NK-92 (cell line): ENCODE data around the gene FAAP100.
"Not testable (repeated sequence)": the region's sequence is repeated elsewhere in the genome, so short reads cannot be mapped to it uniquely, and the experiment has no call there.

Experiments used
- DNase-seq: peaks from one replicate; lab custom pipeline; 2025; ENCODE audit not compliant: unreplicated experiment; lab: John Stamatoyannopoulos, UW

FAAP100 gene

DNA sequence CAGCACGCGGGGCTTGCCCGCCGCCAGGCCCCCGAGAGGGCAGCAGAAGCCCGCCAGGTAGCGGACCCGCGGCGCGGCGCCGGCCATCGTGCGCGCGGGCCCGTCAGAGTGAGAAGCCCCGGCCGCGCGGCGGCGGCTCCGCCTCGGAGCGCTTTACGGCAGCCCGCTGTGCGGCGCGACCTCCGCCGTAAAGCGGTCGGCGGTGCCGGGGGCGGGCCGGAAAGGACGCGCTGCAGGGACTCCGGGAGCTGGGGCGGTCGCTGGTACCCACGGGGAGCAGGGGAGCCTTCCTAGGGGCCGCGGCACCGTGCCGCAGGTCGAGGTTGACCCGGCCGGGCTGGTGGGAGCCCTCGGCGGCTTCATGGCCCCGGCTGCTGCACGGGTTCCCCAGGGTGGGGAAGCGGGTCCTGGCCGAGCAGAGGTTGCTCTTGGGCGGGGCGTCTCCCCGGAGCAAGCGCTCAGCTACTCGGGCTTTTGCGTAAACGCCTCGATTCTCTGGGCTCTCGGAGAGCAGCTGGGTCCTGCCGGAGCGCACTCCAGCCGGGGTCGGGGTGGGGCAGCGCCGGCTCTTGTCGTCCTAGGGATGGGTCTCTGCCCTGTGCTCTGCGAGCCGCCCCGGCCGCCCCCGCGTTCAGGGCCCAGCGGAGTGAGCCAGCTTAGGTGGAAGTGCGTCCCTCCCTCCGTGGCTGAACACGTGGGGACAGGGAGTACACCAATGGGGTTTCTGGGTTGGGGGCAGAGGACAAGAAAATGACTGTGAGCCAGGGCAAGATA lies at the start of gene FAAP100:
Gene FAAP100, minus strand, starts transcription at position 110 of the 774 bp plus-strand sequence. Its CDS starts 23 bp downstream, at position 87.
- DNase-seq, result no peak

DNA sequence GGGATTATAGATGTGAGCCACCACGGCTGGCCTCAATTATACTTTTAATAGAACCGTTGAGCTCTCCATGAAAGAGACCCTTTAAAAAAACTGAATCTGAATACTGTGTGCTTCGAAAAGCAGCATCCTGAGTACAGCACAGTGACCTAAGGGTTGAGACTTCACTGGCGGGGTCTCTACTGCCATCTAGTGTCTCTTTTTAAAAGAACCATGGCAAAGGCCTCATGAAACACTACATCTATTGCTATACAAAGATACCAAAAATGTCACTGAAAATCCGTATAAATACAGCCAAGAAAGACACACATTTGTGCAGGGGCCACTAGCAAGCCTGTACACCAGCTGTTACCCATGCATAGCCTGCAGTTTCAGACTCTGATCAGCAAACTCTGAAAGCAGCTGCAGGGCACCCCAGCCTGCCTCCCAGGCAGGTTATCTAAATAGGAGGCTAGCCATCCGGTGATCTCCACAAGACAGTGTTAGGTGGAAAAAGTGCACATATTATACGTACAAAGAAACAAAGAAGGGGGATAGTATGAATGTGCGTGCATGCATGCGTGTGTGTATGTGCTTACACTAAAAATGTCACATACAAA lies 49.5 kb upstream of the FAAP100 start:
- DNase-seq, result no peak

- no peak for DNase-seq
Observed at GRCh38 chr17:81599719-81600486, 47.8 kb upstream of the FAAP100 start.

GRCh38 chr17:81593105-81593871 lies 41.1 kb upstream of the FAAP100 start:
- DNase-seq, result no peak

DNA sequence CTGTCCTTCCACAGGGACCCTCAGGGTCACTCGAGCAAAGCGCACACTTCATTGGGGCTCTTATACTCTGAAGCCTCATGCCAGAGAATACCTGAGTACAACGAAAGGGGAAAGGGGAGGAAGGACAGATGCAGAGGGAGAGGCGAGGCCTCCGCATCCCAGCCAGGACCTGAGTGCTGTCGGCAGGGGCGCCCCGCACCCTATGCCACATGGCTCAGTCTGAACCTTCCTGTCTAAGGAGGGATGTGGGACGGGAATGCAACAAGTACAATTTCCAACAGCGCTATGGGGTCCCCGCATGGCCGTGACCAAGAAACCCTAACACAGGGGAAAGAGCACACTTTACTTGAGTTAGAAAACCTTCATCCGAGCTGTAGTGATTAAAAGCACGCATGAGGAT lies 39.8 kb upstream of the FAAP100 start:
- no peak for DNase-seq

DNA sequence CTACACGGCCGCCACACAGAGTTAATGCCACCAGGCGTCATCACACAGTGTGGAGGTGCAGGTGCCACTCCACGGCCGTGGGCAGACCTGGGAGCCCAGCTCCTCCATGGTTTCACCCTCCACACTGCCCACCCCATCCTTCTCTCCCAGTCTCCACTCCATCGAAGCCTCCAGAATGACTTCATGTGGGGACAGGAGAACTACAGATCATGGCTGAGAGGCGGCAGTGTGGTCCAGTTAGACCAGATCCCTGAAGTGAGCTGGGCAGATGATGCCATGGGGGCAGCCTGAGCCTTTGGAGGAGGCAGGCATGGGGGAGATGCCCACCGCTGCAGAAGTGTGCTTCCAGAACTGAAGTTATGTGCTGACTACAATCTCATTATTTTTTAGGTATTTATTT lies 38.0 kb upstream of the FAAP100 start:
- DNase-seq, result no peak

DNA sequence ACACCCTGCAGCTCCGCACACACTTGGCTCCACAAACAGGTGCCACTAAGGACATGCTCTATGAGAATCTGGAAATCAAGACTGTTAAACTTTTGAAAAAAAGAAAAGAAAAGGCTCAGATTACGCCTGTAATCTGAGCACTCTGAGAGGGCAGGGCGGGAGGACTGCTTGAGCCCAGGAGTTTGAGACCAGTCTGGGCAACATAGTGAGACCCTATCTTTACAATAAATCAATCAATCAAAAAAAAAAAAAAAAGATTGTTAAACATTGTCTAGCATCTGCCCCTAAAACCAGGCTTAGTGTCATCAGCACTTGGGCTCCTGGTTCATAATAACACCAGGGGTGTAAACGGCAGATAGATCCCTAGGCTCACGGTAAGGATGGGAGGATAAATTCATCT lies 37.5 kb upstream of the FAAP100 start:
- no peak for DNase-seq

- DNase-seq, result no peak
Observed at GRCh38 chr17:81586096-81586495, 33.9 kb upstream of the FAAP100 start.

DNA sequence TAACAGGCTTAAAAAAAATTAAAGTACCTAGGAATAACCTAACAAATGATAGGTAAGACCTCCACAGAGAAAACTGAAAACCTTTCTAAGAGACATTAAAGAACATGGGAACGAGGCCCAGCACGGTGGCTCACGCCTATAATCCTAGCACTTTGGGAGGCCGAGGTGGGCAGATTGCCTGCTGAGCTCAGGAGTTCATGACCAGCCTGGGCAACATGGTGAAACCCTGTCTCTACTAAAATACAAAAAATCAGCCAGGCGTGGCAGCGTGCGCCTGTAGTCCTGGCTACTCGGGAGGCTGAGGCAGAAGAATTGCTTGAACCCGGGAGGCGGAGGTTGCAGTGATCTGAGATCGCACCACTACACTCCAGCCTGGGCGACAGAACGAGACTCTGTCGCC lies 32.6 kb upstream of the FAAP100 start:
- not testable (repeated sequence) for DNase-seq

DNA sequence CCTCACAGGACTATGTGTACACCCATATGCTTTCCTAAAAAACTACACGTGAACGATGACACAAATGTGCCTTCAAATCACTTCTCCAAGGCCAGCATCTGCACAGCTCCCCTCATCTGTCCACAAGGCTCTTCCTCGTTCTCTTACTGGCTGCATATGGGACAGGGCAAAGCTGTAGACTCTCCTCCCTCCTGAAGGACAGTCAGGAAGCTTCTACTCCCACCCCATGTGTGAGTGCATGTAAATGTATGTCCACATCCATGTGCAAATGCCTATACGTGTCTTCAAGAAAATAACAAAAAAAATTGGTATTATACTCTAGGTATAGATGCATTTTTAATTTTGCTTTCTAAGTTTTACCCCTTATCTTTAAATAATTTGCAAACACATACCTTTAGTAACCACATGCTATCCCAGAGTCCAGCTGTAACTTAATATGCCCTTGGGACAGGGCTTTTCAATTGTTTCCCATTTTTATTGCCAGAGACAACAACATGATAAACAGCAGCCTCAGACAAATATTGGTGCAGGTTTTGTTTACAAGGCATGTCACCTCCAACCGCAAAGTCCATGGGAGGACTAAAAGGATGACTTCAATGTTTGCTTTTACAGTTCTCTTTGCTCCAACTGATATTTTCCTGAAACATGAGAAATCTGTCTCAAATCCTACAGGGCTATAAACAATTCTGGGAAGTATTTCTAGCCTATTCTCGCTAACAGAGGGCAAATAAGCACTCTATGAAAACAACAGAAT lies 31.6 kb upstream of the FAAP100 start:
- no peak for DNase-seq

DNA sequence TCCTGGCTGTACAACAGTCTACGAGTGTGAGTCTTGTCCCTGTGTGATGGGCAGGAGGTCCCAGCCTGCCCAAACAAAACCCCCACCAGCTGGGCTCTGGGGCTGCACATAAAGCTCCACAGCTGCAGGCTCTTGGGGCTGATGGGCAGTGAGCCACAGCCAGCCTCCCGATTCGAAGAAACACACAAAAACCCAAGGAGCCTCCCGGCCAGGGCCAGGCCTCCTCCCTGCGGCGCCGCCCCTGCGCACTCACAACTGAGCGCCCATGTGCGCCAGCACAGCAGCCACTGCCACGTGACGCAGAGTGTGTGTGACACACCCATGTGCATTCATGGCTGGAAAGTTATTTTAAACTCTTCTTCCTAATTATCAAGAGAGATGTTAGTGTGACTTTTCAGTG lies 30.6 kb upstream of the FAAP100 start:
- DNase-seq, result no peak

- no peak for DNase-seq
Observed at GRCh38 chr17:81582341-81582740, 30.2 kb upstream of the FAAP100 start.

GRCh38 chr17:81581758-81582157 lies 29.6 kb upstream of the FAAP100 start:
- no peak for DNase-seq

DNA sequence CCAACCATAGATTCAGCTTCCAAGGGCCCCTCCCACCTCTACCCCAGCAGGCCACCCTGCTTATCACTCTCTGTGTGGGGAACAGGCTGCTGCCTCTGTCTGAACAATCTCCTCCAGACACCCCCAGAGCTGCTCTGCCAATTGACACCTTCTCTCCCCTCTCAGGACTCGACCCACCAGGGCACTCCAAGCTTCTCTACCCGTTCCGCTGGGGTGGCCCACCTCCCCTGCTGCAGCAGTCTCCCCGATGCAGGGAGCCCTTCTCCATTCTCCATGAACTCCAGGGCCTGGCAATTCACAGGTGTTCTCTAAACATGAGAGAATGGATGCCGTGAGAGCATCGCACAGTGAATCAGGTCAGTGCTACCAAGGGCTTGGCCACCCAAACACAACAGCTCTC lies 28.3 kb upstream of the FAAP100 start:
- DNase-seq, result no peak

DNA sequence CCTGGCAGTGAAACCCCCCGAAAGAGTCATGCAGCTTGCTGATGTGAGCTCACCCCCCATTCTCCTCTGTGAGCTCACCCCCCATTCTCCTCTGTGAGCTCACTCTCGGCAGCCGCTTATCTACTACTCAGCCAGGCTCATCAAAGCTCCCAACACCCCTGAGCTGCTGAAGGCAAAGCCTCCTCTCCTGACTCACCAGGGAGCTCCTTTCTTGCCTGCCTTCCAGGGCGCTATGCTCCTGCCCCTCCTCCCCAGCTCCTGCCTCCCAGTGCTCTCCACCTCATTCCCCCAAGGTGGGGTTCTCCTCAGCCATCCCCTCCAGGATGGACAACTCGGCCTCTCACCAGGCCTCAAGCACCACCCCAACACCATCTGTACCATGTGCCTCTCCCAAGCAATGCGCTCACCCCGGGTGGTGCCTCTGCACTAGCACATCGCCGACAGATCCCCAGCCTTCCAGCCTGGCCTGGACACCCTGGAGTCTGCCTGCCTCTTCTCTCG lies 27.7 kb upstream of the FAAP100 start:
- DNase-seq, result no peak

- DNase-seq, result no peak
Observed at GRCh38 chr17:81579298-81579697, 27.1 kb upstream of the FAAP100 start.

DNA sequence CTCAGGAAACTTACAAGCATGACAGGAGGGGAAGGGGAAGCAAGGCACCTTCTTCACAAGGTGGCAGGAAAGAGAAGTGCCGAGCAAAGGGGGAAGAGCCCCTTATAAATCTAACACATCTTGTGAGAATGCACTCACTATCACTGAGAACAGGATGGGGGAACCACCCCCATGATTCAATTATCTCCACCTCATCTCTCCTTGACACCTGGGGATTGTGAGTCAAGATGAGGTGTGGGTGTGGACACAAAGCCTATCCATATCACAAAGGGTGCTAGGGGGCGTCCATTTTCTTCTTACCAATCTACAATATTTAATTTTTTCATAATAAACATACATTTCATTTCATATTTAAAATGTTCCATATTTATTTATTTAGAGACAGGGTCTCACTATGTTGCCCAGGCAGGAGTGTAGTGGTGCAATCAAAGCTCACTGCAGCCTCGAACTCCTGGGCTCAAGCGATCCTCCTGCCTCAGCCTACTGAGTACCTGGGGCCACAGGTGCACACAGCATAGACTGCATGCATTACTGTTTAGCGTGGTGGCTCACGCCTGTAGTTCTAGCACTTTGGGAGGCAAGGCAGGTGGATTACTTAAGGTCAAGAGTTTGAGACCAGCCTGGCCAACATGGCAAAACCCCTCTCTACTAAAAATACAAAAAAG lies 26.5 kb upstream of the FAAP100 start:
- no peak for DNase-seq

DNA sequence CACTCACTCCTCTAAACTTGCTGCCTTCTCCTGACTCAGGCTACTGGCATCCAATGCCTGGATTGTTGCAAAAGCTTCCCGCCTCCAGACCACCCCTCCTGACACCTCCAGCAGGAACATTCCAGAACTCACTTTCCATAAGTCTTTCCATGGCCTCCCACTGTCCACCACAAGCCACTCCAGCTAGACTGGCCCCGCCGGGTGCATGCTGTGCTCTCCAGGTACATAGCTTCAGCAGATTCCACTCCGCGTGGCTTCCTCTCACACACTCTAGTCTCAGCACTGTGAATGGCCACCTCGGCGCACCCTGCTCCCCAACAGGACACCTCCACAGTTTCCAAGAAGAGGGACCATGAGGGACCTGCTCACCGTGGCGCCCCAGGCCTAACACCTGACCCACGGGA lies 25.9 kb upstream of the FAAP100 start:
- no peak for DNase-seq

- DNase-seq, result no peak
Observed at GRCh38 chr17:81577278-81578000, 25.3 kb upstream of the FAAP100 start.
